Karpas-422 (cell line): Measurements from ENCODE around the gene HMGXB3. TPM values are rescaled to one million over a fixed set of nuclear protein-coding genes. Genes with fewer than 3 reads are reported as not detected.

ENCODE experiments used
- DNase-seq: peaks from one replicate; pipeline ENCODE4 v3.0.0-alpha.2; 2015
- H2AFZ ChIP-seq: fragments of 200-600 bp; sonication (generic); 2 replicates; pipeline ENCODE4 v1.6.1; 2014; ENCODE audit warnings: antibody characterized with exemption, low read length, mixed read lengths
- H3K27ac ChIP-seq: fragments of 200-600 bp; sonication (generic); 2 replicates; pipeline ENCODE4 v1.5.1; 2014; ENCODE audit warnings: mild to moderate bottlenecking, low read length, moderate library complexity
- H3K27me3 ChIP-seq: fragments of 200-600 bp; sonication (generic); 2 replicates; pipeline ENCODE4 v1.6.1; 2014; ENCODE audit warnings: low read length, mixed read lengths
- H3K36me3 ChIP-seq: fragments of 200-600 bp; sonication (generic); 2 replicates; pipeline ENCODE4 v1.6.1; 2014; ENCODE audit warnings: low read length, mixed read lengths; ENCODE audit not compliant: insufficient read depth
- H3K4me1 ChIP-seq: fragments of 200-600 bp; sonication (generic); 2 replicates; pipeline ENCODE4 v1.6.1; 2014; ENCODE audit warnings: mild to moderate bottlenecking, low read length, mixed read lengths
- H3K4me2 ChIP-seq: fragments of 200-600 bp; sonication (generic); 2 replicates; pipeline ENCODE4 v1.6.1; 2014; ENCODE audit warnings: low read length, low read depth, mild to moderate bottlenecking; ENCODE audit not compliant: poor library complexity, severe bottlenecking
- H3K4me3 ChIP-seq: fragments of 200-600 bp; sonication (generic); 2 replicates; pipeline ENCODE4 v1.5.1; 2014; ENCODE audit warnings: mild to moderate bottlenecking, antibody characterized with exemption, low read length, mixed read lengths
- H3K79me2 ChIP-seq: fragments of 200-600 bp; sonication (generic); 2 replicates; pipeline ENCODE4 v1.6.1; 2014; ENCODE audit warnings: mild to moderate bottlenecking, low read length, mixed read lengths
- H3K9ac ChIP-seq: fragments of 200-600 bp; sonication (generic); 2 replicates; pipeline ENCODE4 v1.6.0; 2014; ENCODE audit warnings: low read length
- H3K9me2 ChIP-seq: fragments of 200-600 bp; sonication (generic), shearing (Covaris generic); replicated peaks from 2 replicates; pipeline ENCODE4 v1.6.0; 2014; ENCODE audit warnings: mild to moderate bottlenecking, low read length, moderate library complexity; ENCODE audit not compliant: insufficient read depth
- H3K9me3 ChIP-seq: fragments of 300-700, 200-600 bp; sonication (generic); 2 replicates; pipeline ENCODE4 v1.6.1; 2014; ENCODE audit warnings: low read length, mixed read lengths
- H4K20me1 ChIP-seq: fragments of 200-600 bp; sonication (generic); 2 replicates; pipeline ENCODE4 v1.6.1; 2014; ENCODE audit warnings: mild to moderate bottlenecking, antibody characterized with exemption, low read length, low read depth; ENCODE audit not compliant: insufficient read depth
- total RNA-seq: library from RNA; depleted of rRNA; stranded (reverse); fragments of >200 nt; shearing (Covaris generic); gene quantifications from 2 replicates; pipeline ENCODE4 v1.2.3, GENCODE V29; 2014; ENCODE audit warnings: low replicate concordance

HMGXB3 gene
- total RNA-seq, 1 experiment from 2014 or later, result 25.0 TPM

GRCh38 chr5:150034662-150035061 lies 34.1 kb downstream of the HMGXB3 start:
- H3K4me1 ChIP-seq, result peaks cover 45% of the 10 kb centered on the region
- peaks cover 7% of the 10 kb centered on the region; the same call in 1 of the 2 replicates for H4K20me1 ChIP-seq
- no peaks in the 10 kb centered on the region for H3K9me2 ChIP-seq
- no peak for DNase-seq
- no peaks in the 10 kb centered on the region for H3K27me3 ChIP-seq
- H3K36me3 ChIP-seq, result peaks cover 67% of the 10 kb centered on the region
- H3K9ac ChIP-seq, result peak overlapping the region; percentile 15; the same call in 1 of the 2 replicates
- peaks cover 28% of the 10 kb centered on the region for H3K79me2 ChIP-seq
- no peaks in the 10 kb centered on the region for H3K9me3 ChIP-seq
- H3K4me2 ChIP-seq, result peak overlapping the region; percentile 48
- H3K4me3 ChIP-seq, result peak overlapping the region; percentile 13; the same call in 1 of the 2 replicates
- peak overlapping the region; percentile 85 for H3K27ac ChIP-seq
- H2AFZ ChIP-seq, result no peak overlapping the region

DNA sequence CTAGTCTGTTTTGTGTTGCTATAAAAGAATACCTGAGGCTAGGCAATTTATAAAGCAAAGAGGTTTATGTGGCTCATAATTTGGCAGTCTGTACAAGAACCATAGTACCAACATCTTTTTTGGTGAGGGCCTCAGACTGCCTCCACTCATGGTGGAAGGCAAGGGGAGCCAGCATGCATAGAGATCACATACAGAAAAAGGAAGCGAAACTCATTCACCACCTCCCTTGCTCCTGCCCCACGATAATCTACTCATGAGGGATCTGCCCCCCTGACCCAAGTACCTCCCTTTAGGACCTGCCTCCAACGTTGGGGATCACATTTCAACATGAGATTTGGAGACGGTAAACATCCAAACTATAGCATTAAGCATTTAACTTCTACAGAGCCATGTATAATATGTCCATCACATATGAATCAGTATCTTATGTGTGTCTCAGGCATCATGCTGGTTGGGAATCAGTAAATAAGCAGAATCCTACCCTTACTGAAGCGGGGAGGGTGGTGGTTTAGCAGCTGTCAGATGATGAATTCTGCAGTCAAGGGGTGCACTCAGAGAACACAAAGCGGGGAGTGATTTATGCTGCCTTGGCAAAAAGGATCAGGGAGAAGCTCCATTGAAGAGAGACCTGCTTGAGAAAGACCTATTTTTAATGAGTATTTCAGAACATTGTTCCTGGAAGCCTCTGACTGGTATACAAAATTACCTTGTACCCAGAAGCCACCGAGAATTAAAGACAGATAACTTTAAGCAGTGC lies 34.8 kb downstream of the HMGXB3 start:
- H3K27me3 ChIP-seq, result no peaks in the 10 kb centered on the region
- H3K9me2 ChIP-seq, result no peaks in the 10 kb centered on the region
- H3K9ac ChIP-seq, result peak overlapping the region; percentile 15; the same call in 1 of the 2 replicates
- H3K4me3 ChIP-seq, result peak overlapping the region; percentile 30
- H3K9me3 ChIP-seq, result no peaks in the 10 kb centered on the region
- peak overlapping the region; percentile 48 for H3K4me2 ChIP-seq
- peaks cover 7% of the 10 kb centered on the region; the same call in 1 of the 2 replicates for H4K20me1 ChIP-seq
- peaks cover 45% of the 10 kb centered on the region for H3K4me1 ChIP-seq
- H3K79me2 ChIP-seq, result peaks cover 31% of the 10 kb centered on the region
- peak; percentile 86 for DNase-seq
- no peak overlapping the region for H2AFZ ChIP-seq
- H3K36me3 ChIP-seq, result peaks cover 71% of the 10 kb centered on the region
- peak overlapping the region; percentile 85 for H3K27ac ChIP-seq

DNA sequence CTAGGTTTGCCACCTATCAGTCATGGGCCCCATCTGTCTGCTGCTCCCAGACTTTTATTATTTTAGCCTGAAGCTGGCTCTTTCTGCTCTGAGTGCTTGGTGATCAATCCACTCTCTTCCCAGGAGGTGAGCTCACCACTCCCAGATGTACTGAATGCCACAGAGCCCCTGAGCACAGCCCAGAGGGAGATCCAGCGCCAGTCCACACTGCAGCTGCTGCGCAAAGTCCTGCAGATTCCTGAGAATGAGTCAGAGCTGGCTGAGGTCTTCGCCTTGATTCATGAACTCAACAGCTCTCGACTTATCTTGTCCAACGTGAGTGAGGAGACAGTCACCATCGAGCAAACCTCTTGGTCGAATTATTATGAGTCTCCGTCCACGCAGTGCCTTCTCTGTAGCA lies 36.0 kb downstream of the HMGXB3 start:
- H3K27ac ChIP-seq, result peak overlapping the region; percentile 85
- H4K20me1 ChIP-seq, result peaks cover 7% of the 10 kb centered on the region; the same call in 1 of the 2 replicates
- peaks cover 45% of the 10 kb centered on the region for H3K4me1 ChIP-seq
- H3K27me3 ChIP-seq, result no peaks in the 10 kb centered on the region
- no peaks in the 10 kb centered on the region for H3K9me3 ChIP-seq
- H3K79me2 ChIP-seq, result peaks cover 30% of the 10 kb centered on the region
- peak overlapping the region; percentile 48 for H3K4me2 ChIP-seq
- H3K36me3 ChIP-seq, result peaks cover 71% of the 10 kb centered on the region
- no peak overlapping the region for H3K4me3 ChIP-seq
- DNase-seq, result no peak
- H3K9ac ChIP-seq, result no peak overlapping the region
- no peak overlapping the region for H2AFZ ChIP-seq
- H3K9me2 ChIP-seq, result no peaks in the 10 kb centered on the region

GRCh38 chr5:150038547-150038946 lies 38.0 kb downstream of the HMGXB3 start:
- Histone ChIP-seq H3K9me3 (no peaks in the 10 kb centered on the region), H3K4me2 (no peak overlapping the region), H3K4me1 (peaks cover 44% of the 10 kb centered on the region), H3K27me3 (no peaks in the 10 kb centered on the region), H3K36me3 (peaks cover 76% of the 10 kb centered on the region), H3K27ac (no peak overlapping the region), H3K9me2 (no peaks in the 10 kb centered on the region), H4K20me1 (peaks cover 7% of the 10 kb centered on the region; the same call in 1 of the 2 replicates), H3K4me3 (no peak overlapping the region), H2AFZ (no peak overlapping the region), H3K9ac (no peak overlapping the region), H3K79me2 (peaks cover 25% of the 10 kb centered on the region)
- no peak for DNase-seq

GRCh38 chr5:150042459-150042858 lies 41.9 kb downstream of the HMGXB3 start:
- peaks cover 71% of the 10 kb centered on the region; the same call in 1 of the 2 replicates for H3K36me3 ChIP-seq
- H3K4me2 ChIP-seq, result no peak overlapping the region
- H3K9me3 ChIP-seq, result no peaks in the 10 kb centered on the region
- H3K4me3 ChIP-seq, result no peak overlapping the region
- H3K4me1 ChIP-seq, result peaks cover 21% of the 10 kb centered on the region
- H2AFZ ChIP-seq, result no peak overlapping the region
- DNase-seq, result no peak
- H3K9ac ChIP-seq, result no peak overlapping the region
- H3K27me3 ChIP-seq, result no peaks in the 10 kb centered on the region
- peaks cover 25% of the 10 kb centered on the region for H3K79me2 ChIP-seq
- no peak overlapping the region for H3K27ac ChIP-seq
- no peaks in the 10 kb centered on the region; the same call in 1 of the 2 replicates for H4K20me1 ChIP-seq
- H3K9me2 ChIP-seq, result no peaks in the 10 kb centered on the region

DNA sequence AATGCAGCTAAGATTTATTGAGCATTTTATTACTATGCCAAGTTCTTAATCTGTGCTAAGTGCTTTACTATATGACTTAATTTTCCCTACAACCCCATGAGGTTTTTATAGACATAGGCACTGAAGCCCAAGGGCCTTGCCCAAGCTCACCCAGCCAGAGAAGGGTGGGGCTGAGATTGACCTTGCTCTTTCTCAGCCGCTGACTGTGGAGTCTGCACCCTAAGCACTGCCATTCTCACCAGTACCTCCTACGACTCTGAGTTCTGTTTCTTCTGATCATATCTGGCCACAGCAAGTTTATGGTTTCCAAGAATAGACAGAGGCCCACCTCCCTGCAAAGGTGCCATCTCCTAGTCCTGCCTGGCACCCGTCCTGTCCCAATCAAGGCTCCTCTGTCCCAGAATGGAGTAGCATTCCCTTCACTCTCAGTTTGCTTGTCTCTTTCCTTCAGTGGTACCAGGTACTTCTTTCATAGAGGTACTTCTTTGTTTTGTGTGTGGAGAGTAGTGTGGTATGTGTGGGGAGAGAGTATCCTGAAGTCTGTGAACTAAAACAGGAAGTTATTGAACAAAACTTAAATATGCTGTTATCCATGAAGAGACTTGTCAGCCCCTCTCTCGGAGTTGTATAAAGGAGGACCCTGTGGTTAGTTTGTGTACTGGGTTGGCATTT lies 43.3 kb downstream of the HMGXB3 start:
- H3K4me1 ChIP-seq, result peaks cover 21% of the 10 kb centered on the region
- H4K20me1 ChIP-seq, result no peaks in the 10 kb centered on the region; the same call in 1 of the 2 replicates
- H3K4me2 ChIP-seq, result peak overlapping the region; percentile 18
- no peak overlapping the region for H3K4me3 ChIP-seq
- peaks cover 13% of the 10 kb centered on the region for H3K79me2 ChIP-seq
- no peak for DNase-seq
- H3K36me3 ChIP-seq, result peaks cover 64% of the 10 kb centered on the region; the same call in 1 of the 2 replicates
- no peaks in the 10 kb centered on the region for H3K27me3 ChIP-seq
- no peaks in the 10 kb centered on the region for H3K9me2 ChIP-seq
- H3K9me3 ChIP-seq, result no peaks in the 10 kb centered on the region
- H2AFZ ChIP-seq, result no peak overlapping the region
- H3K9ac ChIP-seq, result no peak overlapping the region
- no peak overlapping the region for H3K27ac ChIP-seq

DNA sequence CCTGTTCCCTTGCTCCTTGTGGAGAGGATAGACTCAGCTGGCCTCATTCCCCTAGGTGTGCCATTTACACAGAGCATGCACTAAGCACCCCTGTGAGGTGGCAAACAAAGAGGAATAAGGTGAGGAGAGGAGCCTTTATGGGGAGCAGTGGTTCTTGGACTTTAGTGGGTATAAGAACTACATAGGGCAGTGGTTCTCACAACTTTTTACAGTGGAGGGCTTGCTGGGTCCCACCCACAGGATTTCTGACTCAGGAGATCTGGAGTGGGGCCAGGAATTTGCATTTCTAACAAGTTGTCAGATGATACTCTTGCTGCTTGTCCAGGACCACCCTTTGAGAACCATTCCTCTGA lies 43.8 kb downstream of the HMGXB3 start:
- H3K4me1 ChIP-seq, result peaks cover 21% of the 10 kb centered on the region
- peak overlapping the region; percentile 18 for H3K4me2 ChIP-seq
- no peaks in the 10 kb centered on the region for H3K27me3 ChIP-seq
- no peaks in the 10 kb centered on the region for H3K9me2 ChIP-seq
- DNase-seq, result no peak
- no peak overlapping the region for H3K4me3 ChIP-seq
- peaks cover 64% of the 10 kb centered on the region; the same call in 1 of the 2 replicates for H3K36me3 ChIP-seq
- no peaks in the 10 kb centered on the region; the same call in 1 of the 2 replicates for H4K20me1 ChIP-seq
- H2AFZ ChIP-seq, result no peak overlapping the region
- no peak overlapping the region for H3K9ac ChIP-seq
- H3K9me3 ChIP-seq, result no peaks in the 10 kb centered on the region
- H3K27ac ChIP-seq, result no peak overlapping the region
- peaks cover 10% of the 10 kb centered on the region for H3K79me2 ChIP-seq

GRCh38 chr5:150044712-150045111 lies 44.2 kb downstream of the HMGXB3 start:
- Histone ChIP-seq H3K9me2 (no peaks in the 10 kb centered on the region), H3K27me3 (no peaks in the 10 kb centered on the region), H3K9me3 (no peaks in the 10 kb centered on the region), H2AFZ (no peak overlapping the region), H3K4me3 (no peak overlapping the region), H3K4me2 (no peak overlapping the region), H3K27ac (no peak overlapping the region), H4K20me1 (no peaks in the 10 kb centered on the region; the same call in 1 of the 2 replicates), H3K36me3 (peaks cover 62% of the 10 kb centered on the region; the same call in 1 of the 2 replicates), H3K79me2 (peaks cover 7% of the 10 kb centered on the region), H3K4me1 (peaks cover 21% of the 10 kb centered on the region), H3K9ac (no peak overlapping the region)
- DNase-seq, result no peak
